Neuronal stem cell (in vitro differentiated cells): ENCODE data around the gene PRRC2B.

Source experiments
- DNase-seq: peaks from one replicate; pipeline ENCODE4 v3.0.0-alpha.2; 2013; ENCODE audit warnings: low spot score
- H2AFZ ChIP-seq: one replicate; pipeline ENCODE4 v1.6.1; 2013; ENCODE audit warnings: mild to moderate bottlenecking, low read length, inconsistent platforms
- H2AK5ac ChIP-seq: 2 replicates; pipeline ENCODE4 v1.6.1; 2013; ENCODE audit warnings: low read depth, mild to moderate bottlenecking, inconsistent platforms, low read length, moderate library complexity, mixed read lengths
- H2BK120ac ChIP-seq: 2 replicates; pipeline ENCODE4 v1.6.1; 2013; ENCODE audit warnings: low read depth, mild to moderate bottlenecking, inconsistent platforms, low read length, moderate library complexity, mixed read lengths
- H2BK12ac ChIP-seq: one replicate; pipeline ENCODE4 v1.6.1; 2013; ENCODE audit warnings: low read length, inconsistent platforms
- H2BK15ac ChIP-seq: 2 replicates; pipeline ENCODE4 v1.6.1; 2013; ENCODE audit warnings: mild to moderate bottlenecking, low read length, inconsistent platforms, mixed read lengths
- H2BK5ac ChIP-seq: one replicate; pipeline ENCODE4 v1.6.1; 2013; ENCODE audit warnings: inconsistent platforms, mild to moderate bottlenecking, low read length, moderate library complexity
- H3K14ac ChIP-seq: one replicate; pipeline ENCODE4 v1.6.1; 2013; ENCODE audit warnings: low read length, inconsistent platforms
- H3K18ac ChIP-seq: 2 replicates; pipeline ENCODE4 v1.6.1; 2013; ENCODE audit warnings: low read length, inconsistent platforms
- H3K23ac ChIP-seq: 2 replicates; pipeline ENCODE4 v1.6.1; 2013; ENCODE audit warnings: low read depth, mild to moderate bottlenecking, mixed read lengths, low read length, inconsistent platforms; ENCODE audit not compliant: poor library complexity
- H3K27ac ChIP-seq: replicated peaks from 3 replicates; pipeline ENCODE4 v1.5.1; 2013; ENCODE audit warnings: low read length, inconsistent platforms
- H3K27me3 ChIP-seq, 3 experiments: 2 replicates each; pipeline ENCODE4 v1.6.1; 2013; ENCODE audit warnings: low read length in 3 of 3, mild to moderate bottlenecking in 2 of 3, inconsistent platforms in 1 of 3, low read depth in 1 of 3, mixed read lengths in 1 of 3, moderate library complexity in 1 of 3; ENCODE audit not compliant: control insufficient read depth in 3 of 3, insufficient read depth in 3 of 3
- H3K36me3 ChIP-seq, 2 donors: replicated peaks in 1 of 2; 2 replicates each; pipeline ENCODE4 v1.6.1; 2013; ENCODE audit warnings: low read length in 2 of 2; ENCODE audit not compliant: control insufficient read depth in 2 of 2, insufficient read depth in 2 of 2
- H3K4ac ChIP-seq: 2 replicates; pipeline ENCODE4 v1.6.1; 2013; ENCODE audit warnings: inconsistent platforms, mild to moderate bottlenecking, low read length, moderate library complexity
- H3K4me1 ChIP-seq, 2 donors: 1 replicate in 1 of 2; 2 replicates in 1 of 2; pipeline ENCODE4 v1.6.1; 2013; ENCODE audit warnings: low read length in 2 of 2, low read depth in 1 of 2; ENCODE audit not compliant: control insufficient read depth in 2 of 2, insufficient read depth in 1 of 2
- H3K4me2 ChIP-seq: one replicate; pipeline ENCODE4 v1.6.1; 2013; ENCODE audit warnings: mild to moderate bottlenecking, low read length, inconsistent platforms; ENCODE audit not compliant: insufficient read depth, poor library complexity, severe bottlenecking
- H3K4me3 ChIP-seq, 2 donors: 2 replicates each; pipeline ENCODE4 v1.5.1; 2013; ENCODE audit warnings: low read length in 2 of 2, mild to moderate bottlenecking in 2 of 2, inconsistent platforms in 1 of 2, moderate library complexity in 1 of 2
- H3K79me1 ChIP-seq: one replicate; pipeline ENCODE4 v1.6.1; 2013; ENCODE audit warnings: low read depth, mild to moderate bottlenecking, inconsistent platforms, low read length, moderate library complexity
- H3K9ac ChIP-seq: one replicate; pipeline ENCODE4 v1.6.1; 2013; ENCODE audit warnings: mild to moderate bottlenecking, low read depth, low read length, inconsistent platforms; ENCODE audit not compliant: poor library complexity
- H3K9me3 ChIP-seq, 2 donors: replicated peaks in 1 of 2; 2 replicates each; pipeline versions ENCODE3 to v1.6.1; 2013; ENCODE audit warnings: low read length in 2 of 2, mild to moderate bottlenecking in 2 of 2, inconsistent platforms in 1 of 2, low read depth in 1 of 2, mixed read lengths in 1 of 2, moderate library complexity in 1 of 2; ENCODE audit not compliant: control insufficient read depth in 2 of 2, insufficient read depth in 1 of 2
- H4K8ac ChIP-seq: one replicate; pipeline ENCODE4 v1.6.1; 2013; ENCODE audit warnings: low read depth, mild to moderate bottlenecking, inconsistent platforms, low read length, moderate library complexity
- H4K91ac ChIP-seq: one replicate; pipeline ENCODE4 v1.6.1; 2013; ENCODE audit warnings: low read length, low read depth, mild to moderate bottlenecking, inconsistent platforms; ENCODE audit not compliant: poor library complexity
- WGBS, 2 donors: extraction: QIAGEN DNeasy Blood & Tissue Kit; methylation state at CpG; one replicate each; pipeline ENCODE4 v1.1.7; 2013; ENCODE audit warnings: missing lambda C conversion rate in 2 of 2, mixed read lengths in 1 of 2; ENCODE audit not compliant: insufficient read length in 2 of 2, insufficient replicate concordance in 1 of 2; ENCODE audit errors: extremely low coverage in 2 of 2; 5-methylcytosine and 5-hydroxymethylcytosine counted together

Gene PRRC2B

GRCh38 chr9:131387394-131387793 lies 6.5 kb upstream of the PRRC2B start:
- no peak overlapping the region for H2AFZ ChIP-seq
- H3K18ac ChIP-seq: no peak overlapping the region
- H3K9me3 ChIP-seq: no peaks in the 10 kb centered on the region
- H4K91ac ChIP-seq: no peak overlapping the region
- no peak overlapping the region for H2BK15ac ChIP-seq
- H3K4me2 ChIP-seq: no peak overlapping the region
- no peaks in the 10 kb centered on the region for H3K79me1 ChIP-seq
- peaks cover 9 to 10% of the 10 kb centered on the region in 2 donors for H3K4me1 ChIP-seq
- H3K9ac ChIP-seq: no peak overlapping the region
- H3K4me3 ChIP-seq: no peak overlapping the region
- H3K14ac ChIP-seq: no peak overlapping the region
- H2BK5ac ChIP-seq: no peak overlapping the region
- H3K27ac ChIP-seq: no peak overlapping the region
- DNase-seq: no peak
- no peak overlapping the region for H3K4ac ChIP-seq
- H3K36me3 ChIP-seq: no peaks in the 10 kb centered on the region
- H3K27me3 ChIP-seq: no peaks in the 10 kb centered on the region
- H4K8ac ChIP-seq: no peak overlapping the region
- WGBS, 2 donors: no CpG with 5 or more reads among the region's 6 CpGs
- no peak overlapping the region for H2BK120ac ChIP-seq
- H2AK5ac ChIP-seq: no peak overlapping the region
- H2BK12ac ChIP-seq: no peak overlapping the region
- H3K23ac ChIP-seq: no peak overlapping the region

- Histone ChIP-seq H2BK15ac (no peak overlapping the region), H3K27ac (no peak overlapping the region), H3K36me3 (peaks cover 0 to 4% of the 10 kb centered on the region in 2 donors), H2AFZ (no peak overlapping the region), H3K23ac (no peak overlapping the region), H3K4ac (no peak overlapping the region), H2BK12ac (no peak overlapping the region), H3K18ac (no peak overlapping the region), H3K9me3 (no peaks in the 10 kb centered on the region), H2BK120ac (no peak overlapping the region), H3K4me3 (no peak overlapping the region), H3K4me1 (peaks cover 5 to 13% of the 10 kb centered on the region in 2 donors), H3K14ac (no peak overlapping the region), H4K8ac (no peak overlapping the region), H3K79me1 (no peaks in the 10 kb centered on the region), H2AK5ac (no peak overlapping the region), H2BK5ac (no peak overlapping the region), H3K27me3 (no peaks in the 10 kb centered on the region), H3K4me2 (no peak overlapping the region), H3K9ac (no peak overlapping the region), H4K91ac (no peak overlapping the region)
- DNase-seq: no peak
- WGBS, 2 donors: 100% methylated on average over 2 of the region's 7 CpGs; no CpG with 5 or more reads in 1 of the 2 donors
Observed at GRCh38 chr9:131391020-131391419, 2.9 kb upstream of the PRRC2B start.

- Histone ChIP-seq H4K91ac (no peak overlapping the region), H3K36me3 (peaks cover 0 to 4% of the 10 kb centered on the region in 2 donors), H3K14ac (no peak overlapping the region), H2BK15ac (no peak overlapping the region), H3K18ac (no peak overlapping the region), H3K27me3 (no peaks in the 10 kb centered on the region), H3K79me1 (no peaks in the 10 kb centered on the region), H3K27ac (no peak overlapping the region), H3K23ac (no peak overlapping the region), H3K9ac (no peak overlapping the region), H3K9me3 (no peaks in the 10 kb centered on the region), H2AK5ac (no peak overlapping the region), H2BK12ac (no peak overlapping the region), H4K8ac (no peak overlapping the region), H2BK5ac (no peak overlapping the region), H3K4ac (no peak overlapping the region), H3K4me2 (no peak overlapping the region), H2AFZ (no peak overlapping the region), H2BK120ac (no peak overlapping the region), H3K4me1 (peaks cover 6 to 16% of the 10 kb centered on the region in 2 donors), H3K4me3 (no peak overlapping the region)
- no CpG with 5 or more reads among the region's 4 CpGs for WGBS, 2 donors
- no peak for DNase-seq
Observed at GRCh38 chr9:131391504-131391903, 2.4 kb upstream of the PRRC2B start.

- H3K36me3 ChIP-seq: peaks cover 6 to 29% of the 10 kb centered on the region in 2 donors
- peak overlapping the region; percentile 61 to 89 for H3K4me3 ChIP-seq
- no peak overlapping the region for H3K23ac ChIP-seq
- H3K14ac ChIP-seq: no peak overlapping the region
- H2BK120ac ChIP-seq: peak overlapping the region; percentile 65
- H3K4me1 ChIP-seq: peaks cover 19 to 35% of the 10 kb centered on the region in 2 donors
- H4K91ac ChIP-seq: no peak overlapping the region
- H4K8ac ChIP-seq: no peak overlapping the region
- peak overlapping the region; percentile 42 for H2BK5ac ChIP-seq
- peak overlapping the region; percentile 51 for H3K4me2 ChIP-seq
- H3K79me1 ChIP-seq: no peaks in the 10 kb centered on the region
- peak overlapping the region; percentile 47 for H2AFZ ChIP-seq
- peak overlapping the region; percentile 89 for H3K18ac ChIP-seq
- no peak overlapping the region for H2BK15ac ChIP-seq
- H2AK5ac ChIP-seq: peak overlapping the region; percentile 84
- H3K27ac ChIP-seq: peak overlapping the region; percentile 65
- no peaks in the 10 kb centered on the region for H3K9me3 ChIP-seq
- H2BK12ac ChIP-seq: no peak overlapping the region
- no peaks in the 10 kb centered on the region for H3K27me3 ChIP-seq
- H3K4ac ChIP-seq: no peak overlapping the region
- no CpG with 5 or more reads among the region's 63 CpGs for WGBS, 2 donors
- DNase-seq: no peak
- peak overlapping the region; percentile 73 for H3K9ac ChIP-seq
Observed at GRCh38 chr9:131394464-131395156, 724 bp downstream of the PRRC2B start.
